HG02885 (cell line): ENCODE data around the gene ETFB.

Source experiments
- ATAC-seq: cut with Tn5 transposase; IDR thresholded peaks from one replicate; pipeline ENCODE4 v1.9.1; 2021; ENCODE audit warnings: mild to moderate bottlenecking; ENCODE audit not compliant: unreplicated experiment, poor library complexity

The ETFB gene

GRCh38 chr19:51331193-51331592 lies 35.0 kb downstream of the ETFB start:
- ATAC-seq, result no peak

- no peak for ATAC-seq
Observed at GRCh38 chr19:51330366-51330765, 35.8 kb downstream of the ETFB start.

GRCh38 chr19:51329411-51329810 lies 36.8 kb downstream of the ETFB start:
- no peak for ATAC-seq

GRCh38 chr19:51327066-51328001 lies 38.9 kb downstream of the ETFB start:
- no peak for ATAC-seq

GRCh38 chr19:51326216-51327065 lies 39.7 kb downstream of the ETFB start:
- no peak for ATAC-seq

- no peak for ATAC-seq
Observed at GRCh38 chr19:51325161-51325976, 40.8 kb downstream of the ETFB start.

- ATAC-seq, result no peak
Observed at GRCh38 chr19:51324167-51324481, 42.1 kb downstream of the ETFB start.

GRCh38 chr19:51323481-51324166 lies 42.6 kb downstream of the ETFB start:
- no peak for ATAC-seq

- no peak for ATAC-seq
Observed at GRCh38 chr19:51321799-51322198, 44.4 kb downstream of the ETFB start.

GRCh38 chr19:51320280-51320657 lies 45.9 kb downstream of the ETFB start:
- ATAC-seq, result no peak

GRCh38 chr19:51319649-51320279 lies 46.4 kb downstream of the ETFB start:
- ATAC-seq, result no peak

- ATAC-seq, result no peak
Observed at GRCh38 chr19:51318687-51319648, 47.2 kb downstream of the ETFB start.

GRCh38 chr19:51317968-51318367 lies 48.2 kb downstream of the ETFB start:
- no peak for ATAC-seq

- no peak for ATAC-seq
Observed at GRCh38 chr19:51317376-51317775, 48.8 kb downstream of the ETFB start.

GRCh38 chr19:51316688-51317087 lies 49.5 kb downstream of the ETFB start:
- ATAC-seq, result no peak

- ATAC-seq, result no peak
Observed at GRCh38 chr19:51311351-51312257, 54.6 kb downstream of the ETFB start, which contains the start of gene IGLON5. IGLON5 (plus strand) TSS chr19:51311644; CDS start chr19:51311848, 204 bp downstream.

GRCh38 chr19:51305479-51305878 lies 60.7 kb downstream of the ETFB start:
- ATAC-seq, result no peak
